GM12874 (cell line): ENCODE results near the gene RNF166.

Experiments used
- TF ChIP-seq, protein P1 (sequence below): IDR thresholded peaks from 2 replicates; pipeline ENCODE4 v1.5.1; 2011; ENCODE audit warnings: low read depth, mild to moderate bottlenecking, control low read depth, low read length, moderate library complexity; ENCODE audit not compliant: insufficient read depth

The RNF166 gene

DNA sequence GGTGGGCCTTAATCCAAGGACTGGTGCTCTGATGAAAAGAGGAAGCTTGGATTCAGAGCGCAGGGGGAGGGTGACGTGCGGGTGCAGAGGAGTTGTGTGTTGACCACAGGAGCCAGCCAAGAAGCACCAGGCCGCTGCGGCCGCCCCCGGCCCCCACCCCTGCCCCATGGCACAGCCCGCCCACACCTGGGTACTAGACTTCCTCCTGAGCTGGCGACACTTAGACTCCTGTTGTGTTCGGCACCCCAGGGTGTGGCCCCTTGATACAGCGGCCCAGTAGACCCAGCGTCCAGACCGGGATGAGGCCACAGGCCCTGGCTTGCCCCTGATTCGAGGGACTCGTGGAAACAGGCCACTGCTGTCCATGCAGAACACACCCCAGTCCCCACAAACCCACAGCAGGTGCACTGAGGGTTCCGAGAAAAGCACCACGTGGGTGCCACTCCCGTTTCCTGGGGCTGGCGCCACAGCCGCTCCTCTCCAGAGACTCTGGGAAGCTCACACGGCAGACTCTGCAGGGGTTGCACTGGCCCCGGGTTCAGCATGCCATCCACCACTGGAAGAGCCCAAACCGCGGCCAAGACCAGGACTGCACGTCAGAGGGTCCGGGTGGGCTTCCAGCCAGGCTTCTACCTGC lies 14.2 kb downstream of the RNF166 start:
- TF ChIP-seq, protein P1, sequence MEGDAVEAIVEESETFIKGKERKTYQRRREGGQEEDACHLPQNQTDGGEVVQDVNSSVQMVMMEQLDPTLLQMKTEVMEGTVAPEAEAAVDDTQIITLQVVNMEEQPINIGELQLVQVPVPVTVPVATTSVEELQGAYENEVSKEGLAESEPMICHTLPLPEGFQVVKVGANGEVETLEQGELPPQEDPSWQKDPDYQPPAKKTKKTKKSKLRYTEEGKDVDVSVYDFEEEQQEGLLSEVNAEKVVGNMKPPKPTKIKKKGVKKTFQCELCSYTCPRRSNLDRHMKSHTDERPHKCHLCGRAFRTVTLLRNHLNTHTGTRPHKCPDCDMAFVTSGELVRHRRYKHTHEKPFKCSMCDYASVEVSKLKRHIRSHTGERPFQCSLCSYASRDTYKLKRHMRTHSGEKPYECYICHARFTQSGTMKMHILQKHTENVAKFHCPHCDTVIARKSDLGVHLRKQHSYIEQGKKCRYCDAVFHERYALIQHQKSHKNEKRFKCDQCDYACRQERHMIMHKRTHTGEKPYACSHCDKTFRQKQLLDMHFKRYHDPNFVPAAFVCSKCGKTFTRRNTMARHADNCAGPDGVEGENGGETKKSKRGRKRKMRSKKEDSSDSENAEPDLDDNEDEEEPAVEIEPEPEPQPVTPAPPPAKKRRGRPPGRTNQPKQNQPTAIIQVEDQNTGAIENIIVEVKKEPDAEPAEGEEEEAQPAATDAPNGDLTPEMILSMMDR: no peak

DNA sequence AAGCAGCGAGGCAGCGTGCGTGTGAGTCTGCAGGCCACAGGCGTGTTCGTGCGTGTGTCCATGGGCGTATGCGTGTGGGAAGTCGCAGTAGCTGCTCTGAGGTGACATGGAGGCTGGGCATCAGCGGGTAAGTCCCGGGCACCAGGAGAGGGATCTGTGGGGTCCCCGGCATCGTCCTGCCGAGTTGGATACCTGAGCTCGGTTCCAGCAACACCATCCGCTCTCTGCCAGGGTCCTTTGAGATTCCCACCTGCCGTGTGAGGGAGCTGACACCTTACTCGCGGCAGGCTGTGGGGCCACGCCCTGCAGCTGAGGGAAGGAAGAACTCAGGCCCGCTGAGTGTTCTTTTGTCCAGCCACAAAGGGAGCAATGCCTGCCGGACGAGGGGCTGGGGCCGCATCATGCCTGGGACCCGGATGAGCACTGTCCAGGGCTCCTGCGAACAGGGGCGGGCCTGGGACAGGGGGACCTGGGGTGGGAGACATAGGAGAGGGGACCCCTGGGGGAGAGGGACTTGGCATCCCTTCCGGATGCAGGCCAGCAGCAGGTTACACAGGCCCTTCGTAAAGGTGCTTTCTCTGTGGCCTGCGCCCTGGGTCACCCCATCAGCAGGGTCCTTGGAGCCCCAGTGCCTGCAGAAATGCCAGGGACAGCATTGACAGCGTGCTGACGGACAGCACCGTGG lies 14.9 kb downstream of the RNF166 start:
- TF ChIP-seq, protein P1: no peak

DNA sequence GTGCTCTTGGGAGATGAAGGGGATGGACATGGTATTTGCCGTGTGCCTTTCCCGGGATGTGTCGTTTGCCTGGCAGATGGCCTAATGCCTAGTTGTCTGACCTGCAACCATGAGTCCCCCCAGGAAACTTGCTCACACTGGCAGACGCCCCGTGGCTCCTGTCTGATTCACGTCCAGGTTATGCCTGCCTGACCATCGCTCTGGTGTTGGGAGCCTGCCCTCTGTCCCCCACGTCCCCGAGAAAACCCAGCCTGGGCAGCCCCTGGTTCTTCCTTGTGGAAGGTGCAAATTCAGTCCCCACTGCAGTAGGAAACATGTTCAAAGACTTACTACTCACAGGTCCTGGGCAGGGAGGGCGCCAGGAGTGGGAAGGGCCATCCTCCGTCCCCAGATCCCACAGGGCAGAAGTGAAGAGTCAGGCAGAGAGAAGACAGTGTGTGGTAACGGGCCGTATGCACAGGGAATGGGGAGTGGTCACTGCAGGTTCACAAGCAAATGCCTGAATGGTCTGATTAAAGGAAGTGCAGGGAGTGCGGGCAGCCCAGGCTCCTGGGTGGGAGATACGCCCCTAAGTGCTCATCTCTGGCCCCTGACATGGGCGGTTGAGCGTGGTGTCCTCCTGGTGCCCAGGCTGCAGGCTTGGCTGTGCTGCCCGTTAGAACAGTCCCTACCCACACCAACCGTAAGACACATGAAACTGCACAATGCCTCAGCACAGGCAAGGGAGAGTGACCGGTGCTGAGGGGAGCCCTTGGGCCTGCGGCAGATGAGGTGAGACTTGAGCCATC lies 15.7 kb downstream of the RNF166 start:
- TF ChIP-seq, protein P1: no peak

DNA sequence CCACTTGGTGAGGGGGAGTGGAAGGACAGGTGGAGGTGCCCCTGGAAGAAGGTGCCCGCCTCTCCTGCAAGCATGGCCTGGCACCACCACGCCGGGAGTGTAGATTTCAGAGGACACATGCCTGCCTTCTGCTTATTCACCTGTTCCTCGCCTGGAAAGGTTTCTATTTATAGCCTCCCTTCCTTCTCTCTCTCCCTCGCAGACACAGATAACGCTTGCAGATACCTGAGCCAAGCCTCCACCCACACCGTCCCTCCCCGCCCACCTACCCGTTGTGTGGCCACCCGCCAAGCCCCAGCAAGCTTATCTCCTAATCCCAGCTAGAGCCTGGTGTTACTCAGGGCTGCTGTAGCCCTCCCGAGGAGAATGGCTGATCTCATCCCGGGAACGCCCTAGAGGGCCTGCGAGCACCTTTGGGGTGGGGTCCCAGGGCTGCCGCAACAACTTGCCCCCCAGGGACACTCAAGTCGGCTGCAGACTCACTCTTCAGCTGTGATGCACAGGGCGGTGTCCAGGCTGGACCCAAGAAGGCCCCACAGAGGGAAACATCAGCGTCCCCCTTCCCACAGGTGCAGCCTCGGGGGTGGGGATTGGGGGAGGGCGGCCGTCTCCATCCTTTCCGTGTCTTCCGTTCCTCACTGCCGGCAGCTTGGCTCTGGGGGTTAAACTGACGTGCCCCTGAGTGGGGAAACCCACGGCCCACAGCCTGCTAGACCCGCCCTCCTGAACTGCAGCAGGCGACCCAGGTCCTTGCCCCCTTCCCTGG lies 18.0 kb downstream of the RNF166 start:
- TF ChIP-seq, protein P1: no peak

DNA sequence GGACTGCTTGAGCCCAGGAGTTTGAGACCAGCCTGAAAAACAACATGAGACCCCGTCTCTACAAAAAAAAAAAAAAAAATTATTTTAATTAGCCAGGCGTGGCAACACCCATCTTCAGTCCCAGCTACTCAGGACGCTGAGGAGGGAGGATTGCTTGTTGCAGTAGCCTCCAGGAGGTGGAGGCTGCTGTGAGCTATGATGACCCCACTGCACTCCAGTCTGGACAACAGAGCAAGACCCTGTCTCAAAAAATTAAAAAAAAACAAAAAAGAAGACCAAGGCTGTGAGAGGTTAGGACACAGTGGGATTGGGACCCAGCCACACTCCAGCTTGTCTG lies 18.6 kb downstream of the RNF166 start:
- TF ChIP-seq, protein P1: no peak

DNA sequence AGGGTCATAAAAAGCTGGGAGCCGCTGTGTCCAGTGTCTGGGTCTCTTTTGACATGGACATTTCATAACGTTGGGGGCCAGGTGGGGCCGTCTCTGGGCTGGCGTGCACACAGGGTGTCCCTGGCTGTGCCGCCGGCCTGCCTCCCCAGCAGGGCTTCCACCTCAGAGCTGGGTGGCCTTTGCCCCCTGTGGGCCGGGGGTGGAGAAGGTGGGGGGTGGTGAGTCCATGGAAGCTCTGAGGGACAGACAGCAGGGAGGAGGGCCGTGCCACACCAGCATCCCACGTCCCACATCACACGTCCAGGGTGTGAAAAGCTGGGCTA lies 19.0 kb downstream of the RNF166 start:
- TF ChIP-seq, protein P1: no peak

DNA sequence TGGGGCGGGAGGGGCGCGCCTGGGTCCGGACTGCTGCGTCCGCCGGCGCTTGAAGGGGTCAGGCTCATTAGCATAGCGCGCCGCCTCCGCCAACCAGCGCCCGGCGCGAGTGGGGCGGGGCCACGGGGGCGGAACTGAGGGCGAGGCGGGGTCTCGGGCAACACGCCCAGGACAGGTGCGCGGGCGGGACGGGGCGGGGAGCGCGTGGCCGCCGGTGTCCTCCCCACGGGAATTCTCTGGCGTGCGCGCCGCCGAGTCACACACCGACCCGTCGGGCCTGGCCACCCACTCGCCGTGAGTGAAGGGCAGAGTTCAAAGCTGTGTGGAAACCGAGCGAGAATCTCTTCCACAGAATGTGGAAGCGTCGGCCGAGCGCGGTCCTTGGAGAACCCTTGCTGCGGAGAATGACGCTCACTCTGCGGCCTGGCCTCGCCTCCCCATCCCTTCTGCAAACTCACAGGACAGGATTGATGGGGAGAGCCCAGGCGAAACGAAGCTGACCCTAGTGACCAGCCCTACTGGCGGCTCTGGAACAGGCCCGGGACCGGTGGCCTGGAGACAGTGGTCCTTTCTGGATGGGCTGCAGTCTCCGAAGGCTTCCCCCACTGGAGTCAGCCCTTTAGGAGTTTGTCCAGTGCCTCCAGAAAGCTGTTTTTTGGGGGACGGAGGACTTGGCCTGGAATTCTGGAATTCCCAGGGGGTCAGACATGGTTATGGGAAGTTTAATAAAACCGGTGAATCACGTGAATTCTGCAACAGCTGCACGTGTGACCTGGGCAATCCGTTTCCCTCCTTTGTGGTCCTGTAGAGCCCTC lies 19.6 kb downstream of the RNF166 start, which contains the start of gene SNAI3:
TSS of gene SNAI3 (minus strand) at position 69 of the 815 bp plus-strand sequence. CDS start 101 bp downstream, outside the sequence.
- TF ChIP-seq, protein P1: no peak
